ENCODE measurements around the gene UBAP2L.

UBAP2L gene

DNA sequence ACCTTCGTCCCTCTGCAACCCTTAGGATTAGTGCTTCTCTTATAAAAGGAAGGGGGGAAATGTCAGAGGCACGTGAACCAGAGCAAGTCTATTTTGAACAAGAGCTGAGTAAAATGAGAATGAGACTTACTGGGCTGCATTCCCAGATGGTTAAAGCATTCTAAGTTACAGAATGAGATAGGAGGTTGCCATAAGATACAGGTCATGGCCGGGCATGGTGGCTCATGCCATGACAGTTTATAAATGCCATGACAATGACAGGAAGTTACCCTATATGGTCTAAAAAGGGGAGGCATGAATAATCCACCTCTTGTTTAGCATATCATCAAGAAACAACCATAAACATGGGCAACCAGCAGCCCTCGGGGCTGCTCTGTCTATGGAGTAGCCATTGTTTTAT is 97.6 kb downstream of the UBAP2L start:
- TF ChIP-seq, protein P1, sequence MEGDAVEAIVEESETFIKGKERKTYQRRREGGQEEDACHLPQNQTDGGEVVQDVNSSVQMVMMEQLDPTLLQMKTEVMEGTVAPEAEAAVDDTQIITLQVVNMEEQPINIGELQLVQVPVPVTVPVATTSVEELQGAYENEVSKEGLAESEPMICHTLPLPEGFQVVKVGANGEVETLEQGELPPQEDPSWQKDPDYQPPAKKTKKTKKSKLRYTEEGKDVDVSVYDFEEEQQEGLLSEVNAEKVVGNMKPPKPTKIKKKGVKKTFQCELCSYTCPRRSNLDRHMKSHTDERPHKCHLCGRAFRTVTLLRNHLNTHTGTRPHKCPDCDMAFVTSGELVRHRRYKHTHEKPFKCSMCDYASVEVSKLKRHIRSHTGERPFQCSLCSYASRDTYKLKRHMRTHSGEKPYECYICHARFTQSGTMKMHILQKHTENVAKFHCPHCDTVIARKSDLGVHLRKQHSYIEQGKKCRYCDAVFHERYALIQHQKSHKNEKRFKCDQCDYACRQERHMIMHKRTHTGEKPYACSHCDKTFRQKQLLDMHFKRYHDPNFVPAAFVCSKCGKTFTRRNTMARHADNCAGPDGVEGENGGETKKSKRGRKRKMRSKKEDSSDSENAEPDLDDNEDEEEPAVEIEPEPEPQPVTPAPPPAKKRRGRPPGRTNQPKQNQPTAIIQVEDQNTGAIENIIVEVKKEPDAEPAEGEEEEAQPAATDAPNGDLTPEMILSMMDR (IDR thresholded peaks at IDR 0.05; ENCODE audit: low read depth, low read length) = no peak
- DNase-seq (ENCODE audit: extremely low read depth, low read depth) = no peak

All from AG09319 (cell line).